IPS-20b (cell line): Measurements from ENCODE around the gene THRB.

Source experiments
- H3K27ac ChIP-seq: one replicate; pipeline ENCODE4 v1.5.1; 2013; ENCODE audit warnings: low read length
- H3K27me3 ChIP-seq: 2 replicates; pipeline ENCODE4 v1.6.1; 2013; ENCODE audit warnings: mild to moderate bottlenecking, low read length, inconsistent platforms; ENCODE audit not compliant: insufficient read depth
- H3K36me3 ChIP-seq: 2 replicates; pipeline ENCODE4 v1.6.1; 2013; ENCODE audit warnings: low read depth, mild to moderate bottlenecking, inconsistent platforms, low read length, moderate library complexity; ENCODE audit not compliant: insufficient read depth
- H3K4me1 ChIP-seq: 2 replicates; pipeline ENCODE4 v1.6.1; 2013; ENCODE audit warnings: mild to moderate bottlenecking, control low read depth, inconsistent platforms, low read length, moderate library complexity; ENCODE audit not compliant: insufficient read depth
- H3K4me3 ChIP-seq: 2 replicates; pipeline ENCODE4 v1.5.1; 2013; ENCODE audit warnings: mild to moderate bottlenecking, low read length, inconsistent platforms
- H3K9ac ChIP-seq: 2 replicates; pipeline ENCODE4 v1.6.1; 2013; ENCODE audit warnings: low read depth, mild to moderate bottlenecking, inconsistent platforms, low read length, moderate library complexity
- H3K9me3 ChIP-seq: 2 replicates; pipeline ENCODE4 v1.6.1; 2013; ENCODE audit warnings: mild to moderate bottlenecking, low read depth, low read length, inconsistent platforms; ENCODE audit not compliant: insufficient read depth

Gene THRB

DNA sequence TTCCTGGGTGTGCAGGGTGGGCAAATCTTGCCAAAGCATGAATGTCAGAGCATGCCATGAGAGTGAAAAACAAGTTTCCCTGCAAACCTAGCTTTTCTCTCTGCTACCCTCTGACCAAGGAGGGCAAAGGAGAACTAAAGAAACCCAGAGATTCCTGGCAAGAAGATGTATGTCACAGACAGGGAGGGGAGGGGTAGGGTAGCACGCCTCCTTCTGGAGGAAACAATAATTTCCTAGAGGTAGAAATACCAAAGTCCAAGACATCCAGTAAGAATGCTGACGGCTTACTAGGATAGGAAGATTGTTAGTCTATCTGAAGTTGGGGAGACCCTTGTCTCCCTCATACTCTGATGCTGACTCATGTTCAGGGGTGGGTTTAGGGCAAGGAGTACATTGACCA, 345.6 kb downstream of the THRB start:
- Histone ChIP-seq H3K9me3 (no peaks in the 10 kb centered on the region), H3K4me1 (peaks cover 7% of the 10 kb centered on the region; the same call in 1 of the 2 replicates)

DNA sequence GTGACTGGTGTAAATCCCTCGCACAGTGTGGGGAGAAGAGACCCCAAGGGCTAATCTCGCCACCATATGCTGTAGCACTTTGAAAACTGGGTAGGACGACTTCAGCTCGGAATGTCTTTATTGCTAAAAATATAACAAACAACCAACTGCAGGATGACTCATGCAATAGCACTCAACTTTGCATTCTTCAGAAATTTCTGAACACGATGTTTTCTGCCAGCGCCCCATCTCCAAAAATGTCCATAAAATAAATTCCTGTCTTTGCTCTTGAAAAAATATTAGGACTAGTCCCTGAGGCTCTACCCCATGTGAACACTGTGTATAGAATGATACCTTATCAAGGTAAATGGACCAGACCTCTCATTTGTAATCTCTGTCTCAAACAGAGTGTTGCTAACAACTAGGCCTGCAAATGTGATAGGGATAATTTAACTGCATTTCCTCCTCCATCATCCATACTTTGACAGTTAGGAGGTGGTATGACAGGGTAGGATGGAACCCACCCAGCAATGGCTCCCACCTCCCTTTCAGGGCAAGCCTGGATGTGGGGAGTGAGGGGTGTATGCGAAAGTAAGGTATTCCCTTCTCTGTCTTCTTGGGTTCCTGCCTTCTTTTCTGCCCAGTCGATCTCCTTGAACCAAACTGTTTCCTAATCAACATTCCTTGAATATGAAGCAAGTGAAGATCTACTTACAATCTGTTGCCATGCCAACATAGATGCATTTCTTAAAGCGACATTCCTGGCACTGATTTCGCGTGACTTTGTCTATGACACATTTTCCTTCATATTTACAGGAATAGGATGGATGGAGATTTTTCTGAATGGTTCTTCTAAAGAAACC, 348.4 kb downstream of the THRB start:
- H3K27me3 ChIP-seq, result no peaks in the 10 kb centered on the region
- no peak overlapping the region for H3K9ac ChIP-seq
- peaks cover 6% of the 10 kb centered on the region; the same call in 1 of the 2 replicates for H3K4me1 ChIP-seq
- no peaks in the 10 kb centered on the region for H3K36me3 ChIP-seq
- H3K4me3 ChIP-seq, result no peak overlapping the region
- no peak overlapping the region for H3K27ac ChIP-seq
- H3K9me3 ChIP-seq, result no peaks in the 10 kb centered on the region

More for the DNA sequence above, 345.6 kb downstream of the THRB start:
- H3K27me3 ChIP-seq, result no peaks in the 10 kb centered on the region
- H3K36me3 ChIP-seq, result no peaks in the 10 kb centered on the region
- H3K27ac ChIP-seq, result no peak overlapping the region
- H3K9ac ChIP-seq, result no peak overlapping the region
- no peak overlapping the region for H3K4me3 ChIP-seq

GRCh38 chr3:24145481-24145880, 349.2 kb downstream of the THRB start:
- Histone ChIP-seq H3K9me3 (no peaks in the 10 kb centered on the region), H3K27ac (no peak overlapping the region), H3K36me3 (no peaks in the 10 kb centered on the region), H3K9ac (no peak overlapping the region), H3K27me3 (no peaks in the 10 kb centered on the region), H3K4me3 (no peak overlapping the region), H3K4me1 (no peaks in the 10 kb centered on the region)

GRCh38 chr3:24142127-24142526, 352.5 kb downstream of the THRB start:
- Histone ChIP-seq H3K4me3 (no peak overlapping the region), H3K27ac (no peak overlapping the region), H3K36me3 (no peaks in the 10 kb centered on the region), H3K4me1 (no peaks in the 10 kb centered on the region), H3K9ac (no peak overlapping the region), H3K9me3 (no peaks in the 10 kb centered on the region), H3K27me3 (no peaks in the 10 kb centered on the region)

- no peak overlapping the region for H3K27ac ChIP-seq
- H3K4me1 ChIP-seq, result no peaks in the 10 kb centered on the region
- no peaks in the 10 kb centered on the region for H3K27me3 ChIP-seq
- H3K9ac ChIP-seq, result no peak overlapping the region
- H3K36me3 ChIP-seq, result no peaks in the 10 kb centered on the region
- H3K9me3 ChIP-seq, result no peaks in the 10 kb centered on the region
- no peak overlapping the region for H3K4me3 ChIP-seq
These were observed 353.1 kb downstream of the THRB start for GRCh38 chr3:24141548-24141947.

GRCh38 chr3:24139463-24140412, 354.9 kb downstream of the THRB start:
- H3K9me3 ChIP-seq, result no peaks in the 10 kb centered on the region
- H3K4me3 ChIP-seq, result no peak overlapping the region
- H3K9ac ChIP-seq, result no peak overlapping the region
- no peak overlapping the region for H3K27ac ChIP-seq
- H3K27me3 ChIP-seq, result no peaks in the 10 kb centered on the region
- no peaks in the 10 kb centered on the region for H3K36me3 ChIP-seq
- no peaks in the 10 kb centered on the region for H3K4me1 ChIP-seq

DNA sequence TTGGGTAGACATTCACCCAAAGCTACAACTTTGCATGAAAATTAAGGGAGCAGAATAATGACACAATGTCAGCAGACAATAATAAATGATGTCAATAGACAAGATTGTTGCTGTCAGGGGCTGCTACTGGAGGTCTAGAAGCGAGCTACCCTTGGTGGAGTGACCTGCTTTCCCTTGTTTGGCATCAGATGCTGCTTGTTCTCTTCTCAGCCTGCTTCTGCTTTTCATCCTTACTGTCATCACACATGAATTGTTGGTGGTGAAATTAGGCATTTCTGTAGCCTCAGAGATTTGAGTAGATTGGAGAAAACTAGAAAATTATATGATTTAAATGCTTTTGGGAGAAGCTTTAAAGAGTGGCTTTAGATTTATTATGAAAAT, 355.8 kb downstream of the THRB start:
- Histone ChIP-seq H3K27me3 (no peaks in the 10 kb centered on the region), H3K36me3 (no peaks in the 10 kb centered on the region), H3K27ac (no peak overlapping the region), H3K4me1 (no peaks in the 10 kb centered on the region), H3K9ac (no peak overlapping the region), H3K9me3 (no peaks in the 10 kb centered on the region), H3K4me3 (no peak overlapping the region)

GRCh38 chr3:24137958-24138875, 356.4 kb downstream of the THRB start:
- Histone ChIP-seq H3K27ac (no peak overlapping the region), H3K27me3 (no peaks in the 10 kb centered on the region), H3K9me3 (no peaks in the 10 kb centered on the region), H3K36me3 (no peaks in the 10 kb centered on the region), H3K4me1 (no peaks in the 10 kb centered on the region), H3K9ac (no peak overlapping the region), H3K4me3 (no peak overlapping the region)

GRCh38 chr3:24137334-24137733, 357.3 kb downstream of the THRB start:
- Histone ChIP-seq H3K9ac (no peak overlapping the region), H3K9me3 (no peaks in the 10 kb centered on the region), H3K4me1 (no peaks in the 10 kb centered on the region), H3K27me3 (no peaks in the 10 kb centered on the region), H3K4me3 (no peak overlapping the region), H3K36me3 (no peaks in the 10 kb centered on the region), H3K27ac (no peak overlapping the region)

- Histone ChIP-seq H3K27ac (no peak overlapping the region), H3K4me1 (no peaks in the 10 kb centered on the region), H3K9ac (no peak overlapping the region), H3K27me3 (no peaks in the 10 kb centered on the region), H3K9me3 (no peaks in the 10 kb centered on the region), H3K36me3 (no peaks in the 10 kb centered on the region), H3K4me3 (no peak overlapping the region)
These were observed 357.9 kb downstream of the THRB start for GRCh38 chr3:24136624-24137310.

DNA sequence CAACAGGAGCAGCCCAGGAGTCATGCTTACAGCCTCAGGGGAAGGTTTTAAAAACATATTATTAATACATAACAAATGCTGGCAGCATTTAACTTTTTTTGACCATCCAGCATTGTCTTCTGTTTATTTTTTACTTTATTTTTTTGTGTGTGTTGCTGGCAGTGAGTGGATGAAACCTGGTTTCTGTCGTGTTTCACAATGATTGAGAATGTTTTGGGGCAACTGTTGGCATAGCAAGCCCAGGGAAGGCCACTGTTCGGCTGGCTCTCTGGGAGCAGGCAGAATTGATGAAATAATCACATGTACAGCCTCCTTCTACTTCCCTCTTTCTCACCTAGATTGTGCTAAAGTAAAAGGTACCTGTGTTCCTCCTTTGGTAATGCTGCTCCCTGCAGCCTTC, 359.4 kb downstream of the THRB start:
- H3K4me3 ChIP-seq, result no peak overlapping the region
- H3K27ac ChIP-seq, result no peak overlapping the region
- H3K36me3 ChIP-seq, result no peaks in the 10 kb centered on the region
- no peaks in the 10 kb centered on the region for H3K27me3 ChIP-seq
- H3K4me1 ChIP-seq, result no peaks in the 10 kb centered on the region
- H3K9ac ChIP-seq, result no peak overlapping the region
- no peaks in the 10 kb centered on the region for H3K9me3 ChIP-seq
